Upper lobe of left lung (tissue), 6 donors: ENCODE data around the gene ARID3B. TPM values are rescaled to one million over a fixed set of nuclear protein-coding genes. Genes with fewer than 3 reads are reported as not detected.

Experiments
- ATAC-seq, 2 donors: fragments of 200-7000 bp; cut with Tn5 transposase; one replicate each; pipeline ENCODE4 v1.9.1; 2022; ENCODE audit warnings: mild to moderate bottlenecking in 2 of 2, moderate library complexity in 2 of 2; ENCODE audit not compliant: low FRiP score in 2 of 2
- DNase-seq, 2 donors: peaks; one replicate each; pipeline ENCODE4 v3.0.0-alpha.2; 2019 to 2020
- H3K27ac ChIP-seq, 4 donors: fragments of 200-600 bp; sonication (generic); one replicate each; pipeline ENCODE4 v1.5.1; 2016 to 2019
- H3K27me3 ChIP-seq, 4 donors: fragments of 200-600 bp; sonication (generic); one replicate each; pipeline ENCODE4 v1.5.1; 2017 to 2019
- H3K36me3 ChIP-seq, 4 donors: fragments of 200-600 bp; sonication (generic); one replicate each; pipeline ENCODE4 v1.5.1; 2016 to 2019
- H3K4me1 ChIP-seq, 4 donors: fragments of 200-600 bp; sonication (generic); one replicate each; pipeline ENCODE4 v1.5.1; 2018 to 2019
- H3K4me3 ChIP-seq, 4 donors: fragments of 200-600 bp; sonication (generic); one replicate each; pipeline ENCODE4 v1.5.1; 2017 to 2019; ENCODE audit warnings: mild to moderate bottlenecking in 2 of 4, moderate library complexity in 1 of 4
- H3K9me3 ChIP-seq, 4 donors: fragments of 200-600 bp; sonication (generic); one replicate each; pipeline ENCODE4 v1.5.1; 2018 to 2019
- CTCF ChIP-seq, 6 experiments: fragments of 450-650 bp in 4 of 6; fragments of 200-600 bp in 2 of 6; sonication (generic) in 2 of 6; IDR thresholded peaks; one replicate each; pipeline ENCODE4 v1.5.1; 2016 to 2019; ENCODE audit warnings: antibody characterized with exemption in 6 of 6
- EP300 ChIP-seq, 4 donors: sonication (generic); formaldehyde crosslinking; IDR thresholded peaks; one replicate each; pipeline ENCODE4 v1.5.1; 2017; ENCODE audit warnings: antibody characterized with exemption in 4 of 4, control low read depth in 2 of 4
- POLR2A ChIP-seq, 4 donors: fragments of 450-650 bp; IDR thresholded peaks; one replicate each; pipeline ENCODE4 v1.5.1; 2016 to 2017; ENCODE audit warnings: antibody characterized with exemption in 4 of 4, mild to moderate bottlenecking in 2 of 4
- POLR2AphosphoS5 ChIP-seq, 2 donors: sonication (generic); formaldehyde crosslinking; IDR thresholded peaks; one replicate each; pipeline ENCODE4 v1.5.1; 2017; ENCODE audit warnings: antibody characterized with exemption in 2 of 2
- whole genome bisulfite sequencing, 2 donors: methylation state at CpG; one replicate each; pipeline ENCODE4 v1.1.5; 2017 to 2018; 5-methylcytosine and 5-hydroxymethylcytosine counted together
- total RNA-seq, 6 donors: library from RNA; depleted of rRNA in 4 of 6; stranded (reverse); fragments of >200 nt in 4 of 6; gene quantifications; one replicate each; pipeline versions ENCODE4 v1.1.0 to v1.2.1, GENCODE V29; 2016 to 2021
- donor health status: DM: no; HTN: no; CAD: no; lungs with moderate emphysema.
- donor health status: DM: no; HTN: yes; CAD: no; lungs with severe emphysema.

Gene ARID3B
- total RNA-seq, 6 donors from 2014 or later = 11.0 to 36.7 (median 14.6) TPM

GRCh38 chr15:74604983-74605794 lies 64.2 kb downstream of the ARID3B start:
- Histone ChIP-seq H3K27ac (no peak overlapping the region), H3K36me3 (no peaks in the 10 kb centered on the region), H3K27me3 (no peaks in the 10 kb centered on the region), H3K4me3 (no peak overlapping the region), H3K4me1 (peaks cover 0 to 2% (median 0%) of the 10 kb centered on the region in 4 donors), H3K9me3 (no peaks in the 10 kb centered on the region)
- DNase-seq (peak in 1 of 2 donors; percentile 45), ATAC-seq (no peak)
- WGBS, 2 donors = 68 to 79% methylated on average over 11 to 12 of the region's 12 CpGs
- no peak for TF ChIP-seq CTCF (IDR thresholded peaks at IDR 0.05)
- TF ChIP-seq POLR2A (IDR thresholded peaks at IDR 0.05) = no peak
- no peak for TF ChIP-seq EP300 (IDR thresholded peaks at IDR 0.05)
- no peak for TF ChIP-seq POLR2AphosphoS5 (IDR thresholded peaks at IDR 0.05)

- Histone ChIP-seq H3K4me1 (peaks cover 0 to 8% (median 0%) of the 10 kb centered on the region in 4 donors), H3K36me3 (no peaks in the 10 kb centered on the region), H3K9me3 (no peaks in the 10 kb centered on the region), H3K27me3 (no peaks in the 10 kb centered on the region), H3K4me3 (no peak overlapping the region), H3K27ac (no peak overlapping the region)
- DNase-seq (no peak), ATAC-seq (no peak)
- WGBS, 2 donors = 74 to 90% methylated on average over 1 of the region's 1 CpG
- TF ChIP-seq EP300 (IDR thresholded peaks at IDR 0.05) (no peak), CTCF (IDR thresholded peaks at IDR 0.05) (no peak)
These were observed 64.8 kb downstream of the ARID3B start for GRCh38 chr15:74605795-74606150.

DNA sequence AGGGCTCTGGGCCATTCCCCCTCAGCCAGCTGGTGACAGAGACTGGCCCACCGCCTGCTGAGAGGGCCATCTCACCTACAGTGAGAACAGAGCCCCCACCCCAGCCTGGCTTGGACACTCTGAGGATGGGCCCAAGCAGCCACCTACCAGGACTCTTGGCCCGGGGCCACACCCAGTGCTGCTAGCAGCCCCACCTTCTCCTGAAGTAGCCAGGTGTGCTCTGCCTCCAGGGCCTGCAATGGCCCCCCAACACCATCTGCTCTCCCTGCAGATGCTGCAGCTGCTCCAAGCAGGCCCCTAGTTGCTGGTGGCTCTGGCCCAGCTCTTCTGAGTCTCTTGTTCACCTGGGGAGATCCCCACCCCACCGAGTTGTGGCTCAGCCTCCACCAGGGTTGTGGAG lies 67.8 kb downstream of the ARID3B start:
- WGBS, 2 donors = 75% methylated on average over 3 of the region's 3 CpGs; no CpG with 5 or more reads in 1 of the 2 donors

GRCh38 chr15:74609938-74610301 lies 68.9 kb downstream of the ARID3B start:
- no peak for TF ChIP-seq CTCF (IDR thresholded peaks at IDR 0.05)
- TF ChIP-seq EP300 (IDR thresholded peaks at IDR 0.05) = no peak
- TF ChIP-seq POLR2AphosphoS5 (IDR thresholded peaks at IDR 0.05) = no peak
- TF ChIP-seq POLR2A (IDR thresholded peaks at IDR 0.05) = no peak
- H3K27me3 ChIP-seq = no peaks in the 10 kb centered on the region
- H3K4me1 ChIP-seq = peaks cover 0 to 15% (median 5%) of the 10 kb centered on the region in 4 donors
- ATAC-seq (no peak), DNase-seq (no peak)
- no peaks in the 10 kb centered on the region for H3K36me3 ChIP-seq
- 80 to 83% methylated on average over 3 of the region's 3 CpGs for WGBS, 2 donors
- H3K4me3 ChIP-seq = no peak overlapping the region
- H3K9me3 ChIP-seq = no peaks in the 10 kb centered on the region
- no peak overlapping the region for H3K27ac ChIP-seq

More for the DNA sequence above, 67.8 kb downstream of the ARID3B start:
- TF ChIP-seq EP300 (IDR thresholded peaks at IDR 0.05) (no peak), POLR2AphosphoS5 (IDR thresholded peaks at IDR 0.05) (no peak), CTCF (IDR thresholded peaks at IDR 0.05) (no peak), POLR2A (IDR thresholded peaks at IDR 0.05) (no peak)
- Histone ChIP-seq H3K4me3 (no peak overlapping the region), H3K27ac (no peak overlapping the region), H3K4me1 (peaks cover 0 to 9% (median 0%) of the 10 kb centered on the region in 4 donors), H3K9me3 (no peaks in the 10 kb centered on the region), H3K27me3 (no peaks in the 10 kb centered on the region), H3K36me3 (no peaks in the 10 kb centered on the region)
- no peak for ATAC-seq
- DNase-seq = peak in 1 of 2 donors; percentile 36
